H9 (cell line): ENCODE measurements around the gene SPATA3. TPM values are rescaled to one million over a fixed set of nuclear protein-coding genes. Genes with fewer than 3 reads are reported as not detected.

Experiments
- DNase-seq: peaks from one replicate; pipeline ENCODE4 v3.0.0-alpha.2; 2017
- H2AFZ ChIP-seq: one replicate; pipeline ENCODE4 v1.6.1; 2013; ENCODE audit warnings: mild to moderate bottlenecking, low read length, control low read depth, moderate library complexity
- H2AK5ac ChIP-seq: 2 replicates; pipeline ENCODE4 v1.6.1; 2013; ENCODE audit warnings: low read length, control low read depth, mixed read lengths; ENCODE audit not compliant: insufficient read length
- H2BK120ac ChIP-seq: one replicate; pipeline ENCODE4 v1.6.1; 2013; ENCODE audit warnings: low read depth, mild to moderate bottlenecking, low read length, control low read depth, inconsistent platforms; ENCODE audit not compliant: poor library complexity, severe bottlenecking
- H2BK12ac ChIP-seq: 2 replicates; pipeline ENCODE4 v1.6.1; 2013; ENCODE audit warnings: low read length, control low read depth, mixed read lengths, low read depth; ENCODE audit not compliant: insufficient read length
- H2BK15ac ChIP-seq: 2 replicates; pipeline ENCODE4 v1.6.1; 2013; ENCODE audit warnings: low read depth, low read length, control low read depth
- H2BK20ac ChIP-seq: one replicate; pipeline ENCODE4 v1.6.1; 2013; ENCODE audit warnings: low read depth, mild to moderate bottlenecking, low read length, control low read depth, inconsistent platforms; ENCODE audit not compliant: poor library complexity, severe bottlenecking
- H2BK5ac ChIP-seq: 2 replicates; pipeline ENCODE4 v1.6.1; 2013; ENCODE audit warnings: low read length, control low read depth, mixed read lengths; ENCODE audit not compliant: insufficient read length
- H3K14ac ChIP-seq: 2 replicates; pipeline ENCODE4 v1.6.1; 2013; ENCODE audit warnings: low read length, control low read depth; ENCODE audit not compliant: insufficient read depth
- H3K18ac ChIP-seq: 2 replicates; pipeline ENCODE4 v1.6.1; 2013; ENCODE audit warnings: low read depth, mild to moderate bottlenecking, mixed read lengths, low read length, control low read depth; ENCODE audit not compliant: insufficient read length
- H3K23ac ChIP-seq: 2 replicates; pipeline ENCODE4 v1.6.1; 2013; ENCODE audit warnings: low read length, control low read depth, mixed read lengths, low read depth; ENCODE audit not compliant: insufficient read length
- H3K23me2 ChIP-seq: 2 replicates; pipeline ENCODE4 v1.6.1; 2013; ENCODE audit warnings: low read depth, mild to moderate bottlenecking, mixed read lengths, low read length, control low read depth; ENCODE audit not compliant: insufficient read length, poor library complexity, severe bottlenecking
- H3K27ac ChIP-seq: 2 replicates; pipeline ENCODE4 v1.5.1; 2013; ENCODE audit warnings: low read length, control low read depth, mixed read lengths, low read depth; ENCODE audit not compliant: insufficient read length
- H3K27me3 ChIP-seq: 2 replicates; pipeline ENCODE4 v1.6.1; 2013; ENCODE audit warnings: low read length, control low read depth, inconsistent platforms; ENCODE audit not compliant: insufficient read depth
- H3K4ac ChIP-seq: 2 replicates; pipeline ENCODE4 v1.6.1; 2013; ENCODE audit warnings: low read depth, mild to moderate bottlenecking, control low read depth, inconsistent platforms, low read length, moderate library complexity
- H3K4me1 ChIP-seq: 2 replicates; pipeline ENCODE4 v1.6.1; 2013; ENCODE audit warnings: low read length, control low read depth, inconsistent platforms; ENCODE audit not compliant: insufficient read depth
- H3K4me2 ChIP-seq: 2 replicates; pipeline ENCODE4 v1.6.1; 2013; ENCODE audit warnings: low read length, control low read depth, mixed read lengths; ENCODE audit not compliant: insufficient read length, insufficient read depth
- H3K56ac ChIP-seq: 2 replicates; pipeline ENCODE4 v1.6.1; 2013; ENCODE audit warnings: low read depth, mild to moderate bottlenecking, mixed read lengths, low read length, control low read depth; ENCODE audit not compliant: insufficient read length
- H3K79me1 ChIP-seq: 2 replicates; pipeline ENCODE4 v1.6.1; 2013; ENCODE audit warnings: low read depth, mild to moderate bottlenecking, moderate library complexity, low read length, control low read depth, inconsistent platforms; ENCODE audit not compliant: insufficient read depth, poor library complexity, severe bottlenecking
- H3K79me2 ChIP-seq: 2 replicates; pipeline ENCODE4 v1.6.1; 2013; ENCODE audit warnings: low read length, control low read depth, inconsistent platforms; ENCODE audit not compliant: insufficient read depth
- H3K9ac ChIP-seq: 2 replicates; pipeline ENCODE4 v1.6.1; 2013; ENCODE audit warnings: low read length, control low read depth, mixed read lengths; ENCODE audit not compliant: insufficient read length; ENCODE audit errors: extremely low read depth
- H3K9me3 ChIP-seq: one replicate; pipeline ENCODE4 v1.6.1; 2013; ENCODE audit warnings: low read depth, low read length, inconsistent platforms; ENCODE audit not compliant: control insufficient read depth
- H3T11ph ChIP-seq: one replicate; pipeline ENCODE4 v1.6.1; 2013; ENCODE audit warnings: mild to moderate bottlenecking, low read length, control low read depth, inconsistent platforms
- H4K20me1 ChIP-seq: one replicate; pipeline ENCODE4 v1.6.1; 2013; ENCODE audit not compliant: control insufficient read depth, insufficient read length, insufficient read depth
- H4K5ac ChIP-seq: 2 replicates; pipeline ENCODE4 v1.6.1; 2013; ENCODE audit warnings: low read depth, mild to moderate bottlenecking, mixed read lengths, low read length, control low read depth; ENCODE audit not compliant: insufficient read length
- H4K8ac ChIP-seq: replicated peaks from 2 replicates; pipeline ENCODE4 v1.6.1; 2013; ENCODE audit warnings: low read length, control low read depth, mixed read lengths, low read depth; ENCODE audit not compliant: insufficient read length
- H4K91ac ChIP-seq: 2 replicates; pipeline ENCODE4 v1.6.1; 2013; ENCODE audit warnings: low read depth, mild to moderate bottlenecking, moderate library complexity, mixed read lengths, low read length, control low read depth; ENCODE audit not compliant: insufficient read length
- H3K27ac Mint-ChIP-seq, 3 experiments: 2 replicates in 2 of 3; 3 replicates in 1 of 3; pipeline ENCODE4 v1.8.0; 2020 to 2021; ENCODE audit warnings: mixed read lengths in 3 of 3, mild to moderate bottlenecking in 1 of 3, moderate library complexity in 1 of 3
- H3K27me3 Mint-ChIP-seq: 2 replicates; pipeline ENCODE4 v1.8.0; 2021; ENCODE audit warnings: low read depth, mild to moderate bottlenecking, moderate library complexity, mixed read lengths
- H3K36me3 Mint-ChIP-seq, 3 experiments: 2 replicates in 2 of 3; 3 replicates in 1 of 3; pipeline ENCODE4 v1.8.0; 2020 to 2021; ENCODE audit warnings: low read depth in 3 of 3, mixed read lengths in 3 of 3; ENCODE audit not compliant: insufficient read depth in 1 of 3
- H3K4me1 Mint-ChIP-seq, 2 experiments: 2 replicates each; pipeline ENCODE4 v1.8.0; 2020; ENCODE audit warnings: mixed read lengths in 2 of 2
- H3K4me3 Mint-ChIP-seq, 2 experiments: 2 replicates in 1 of 2; 3 replicates in 1 of 2; pipeline ENCODE4 v1.8.0; 2020 to 2021; ENCODE audit warnings: mild to moderate bottlenecking in 2 of 2, mixed read lengths in 2 of 2, moderate library complexity in 1 of 2
- H3K9me3 Mint-ChIP-seq, 2 experiments: 2 replicates in 1 of 2; 3 replicates in 1 of 2; pipeline ENCODE4 v1.8.0; 2020; ENCODE audit warnings: mild to moderate bottlenecking in 2 of 2, mixed read lengths in 2 of 2, moderate library complexity in 1 of 2
- WGBS: extraction: QIAGEN DNeasy Blood & Tissue Kit; methylation state at CpG from one replicate; pipeline ENCODE4 v1.1.7; 2013; ENCODE audit warnings: missing lambda C conversion rate, low lambda C conversion rate, mixed read lengths; ENCODE audit not compliant: insufficient read length; ENCODE audit errors: extremely low coverage; 5-methylcytosine and 5-hydroxymethylcytosine counted together
- total RNA-seq: library from RNA; stranded (reverse); gene quantifications from 2 replicates; pipeline ENCODE4 v1.2.1, GENCODE V29; 2021
- TF ChIP-seq, protein P1 (sequence below): fragments of 200-600 bp; sonication (generic); conservative IDR thresholded peaks from 3 replicates; pipeline ENCODE4 v1.8.0; 2021; ENCODE audit warnings: antibody characterized with exemption, mild to moderate bottlenecking

Gene SPATA3
- total RNA-seq, 1 experiment from 2014 or later: not detected

DNA sequence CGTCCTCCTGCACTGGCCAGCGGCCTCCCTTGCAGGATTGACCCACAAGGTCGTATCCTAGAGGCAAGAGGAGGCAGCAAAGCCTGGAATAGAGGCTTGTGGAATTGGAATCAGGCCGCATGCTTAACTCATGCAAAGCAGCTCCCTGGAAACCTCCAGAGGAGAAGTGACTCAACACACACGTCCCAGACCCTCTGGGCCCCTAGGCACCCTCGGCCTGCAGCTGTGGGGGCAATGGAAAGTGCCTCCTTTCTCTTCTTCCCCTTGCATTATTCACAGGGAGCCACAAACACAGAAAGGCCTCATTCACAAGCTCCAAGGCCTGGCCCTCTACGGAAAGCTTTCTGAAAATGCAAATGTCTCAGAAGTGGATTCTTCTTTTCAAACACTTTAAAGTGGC lies 19.6 kb downstream of the SPATA3 start:
- Histone ChIP-seq H3K23ac (no peak overlapping the region), H3K27me3 (no peaks in the 10 kb centered on the region; the same call in 1 of the 2 replicates), H2AK5ac (no peak overlapping the region), H4K91ac (no peak overlapping the region), H3K4ac (no peak overlapping the region), H3K79me2 (no peaks in the 10 kb centered on the region), H2BK15ac (no peak overlapping the region), H2AFZ (no peak overlapping the region), H3T11ph (no peak overlapping the region), H3K23me2 (no peaks in the 10 kb centered on the region), H3K9ac (no peak overlapping the region), H4K20me1 (no peaks in the 10 kb centered on the region), H2BK20ac (no peak overlapping the region), H3K56ac (no peak overlapping the region), H3K9me3 (no peaks in the 10 kb centered on the region), H2BK5ac (no peak overlapping the region), H2BK120ac (no peak overlapping the region), H2BK12ac (no peak overlapping the region), H4K5ac (no peak overlapping the region), H3K27ac (no peak overlapping the region), H3K14ac (no peak overlapping the region; the same call in 1 of the 2 replicates), H3K4me1 (no peaks in the 10 kb centered on the region), H4K8ac (no peak overlapping the region), H3K4me2 (no peak overlapping the region), H3K18ac (no peak overlapping the region), H3K79me1 (no peaks in the 10 kb centered on the region)
- no CpG with 5 or more reads among the region's 7 CpGs for WGBS
- H3K27ac Mint-ChIP-seq: no peak overlapping the region
- DNase-seq: no peak
- peaks cover 0 to 4% (median 0%) of the 10 kb centered on the region in 3 experiments; a peak in 1 of 7 replicates for H3K36me3 Mint-ChIP-seq
- H3K4me1 Mint-ChIP-seq: peaks cover 23 to 30% of the 10 kb centered on the region in 2 experiments
- H3K9me3 Mint-ChIP-seq: no peaks in the 10 kb centered on the region; a peak in 2 of 5 replicates
- no peak overlapping the region for H3K4me3 Mint-ChIP-seq
- peaks cover 35% of the 10 kb centered on the region for H3K27me3 Mint-ChIP-seq
- TF ChIP-seq, protein P1, sequence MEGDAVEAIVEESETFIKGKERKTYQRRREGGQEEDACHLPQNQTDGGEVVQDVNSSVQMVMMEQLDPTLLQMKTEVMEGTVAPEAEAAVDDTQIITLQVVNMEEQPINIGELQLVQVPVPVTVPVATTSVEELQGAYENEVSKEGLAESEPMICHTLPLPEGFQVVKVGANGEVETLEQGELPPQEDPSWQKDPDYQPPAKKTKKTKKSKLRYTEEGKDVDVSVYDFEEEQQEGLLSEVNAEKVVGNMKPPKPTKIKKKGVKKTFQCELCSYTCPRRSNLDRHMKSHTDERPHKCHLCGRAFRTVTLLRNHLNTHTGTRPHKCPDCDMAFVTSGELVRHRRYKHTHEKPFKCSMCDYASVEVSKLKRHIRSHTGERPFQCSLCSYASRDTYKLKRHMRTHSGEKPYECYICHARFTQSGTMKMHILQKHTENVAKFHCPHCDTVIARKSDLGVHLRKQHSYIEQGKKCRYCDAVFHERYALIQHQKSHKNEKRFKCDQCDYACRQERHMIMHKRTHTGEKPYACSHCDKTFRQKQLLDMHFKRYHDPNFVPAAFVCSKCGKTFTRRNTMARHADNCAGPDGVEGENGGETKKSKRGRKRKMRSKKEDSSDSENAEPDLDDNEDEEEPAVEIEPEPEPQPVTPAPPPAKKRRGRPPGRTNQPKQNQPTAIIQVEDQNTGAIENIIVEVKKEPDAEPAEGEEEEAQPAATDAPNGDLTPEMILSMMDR: no peak
